GM21390 (cell line): Measurements from ENCODE around the gene AGBL5.
"Not testable (repeated sequence)": the region's sequence is repeated elsewhere in the genome, so short reads cannot be mapped to it uniquely, and the experiment has no call there.

Source experiments
- ATAC-seq: cut with Tn5 transposase; IDR thresholded peaks from one replicate; pipeline ENCODE4 v1.9.1; 2021; ENCODE audit not compliant: unreplicated experiment

AGBL5 gene

GRCh38 chr2:27074738-27075565 is 23.5 kb downstream of the AGBL5 start:
- no peak for ATAC-seq

- not testable (repeated sequence) for ATAC-seq
Measured at GRCh38 chr2:27075566-27075871, 24.1 kb downstream of the AGBL5 start.

GRCh38 chr2:27076323-27076722 is 24.9 kb downstream of the AGBL5 start:
- ATAC-seq, result no peak

GRCh38 chr2:27077231-27077630 is 25.8 kb downstream of the AGBL5 start:
- ATAC-seq, result no peak

GRCh38 chr2:27078267-27079194 is 27.1 kb downstream of the AGBL5 start, which contains the start of gene EMILIN1:
Gene EMILIN1 (plus strand): TSS chr2:27078615. CDS start chr2:27079066, 451 bp downstream.
- no peak for ATAC-seq

- no peak for ATAC-seq
Measured at GRCh38 chr2:27079233-27080139, 28.0 kb downstream of the AGBL5 start.

GRCh38 chr2:27080140-27080469 is 28.6 kb downstream of the AGBL5 start:
- no peak for ATAC-seq

- no peak for ATAC-seq
Measured at GRCh38 chr2:27080603-27080936, 29.1 kb downstream of the AGBL5 start.

- no peak for ATAC-seq
Measured at GRCh38 chr2:27081984-27082772, 30.7 kb downstream of the AGBL5 start.

- no peak for ATAC-seq
Measured at GRCh38 chr2:27082773-27083409, 31.4 kb downstream of the AGBL5 start.

GRCh38 chr2:27083410-27084296 is 32.2 kb downstream of the AGBL5 start:
- no peak for ATAC-seq

GRCh38 chr2:27084297-27085061 is 33.0 kb downstream of the AGBL5 start:
- ATAC-seq, result no peak

GRCh38 chr2:27085062-27085672 is 33.7 kb downstream of the AGBL5 start:
- ATAC-seq, result no peak

- peak; percentile 3 for ATAC-seq
Measured at GRCh38 chr2:27085673-27086089, 34.2 kb downstream of the AGBL5 start.

- peak; percentile 72 for ATAC-seq
Measured at GRCh38 chr2:27086090-27086723, 34.7 kb downstream of the AGBL5 start.

GRCh38 chr2:27086724-27087593 is 35.5 kb downstream of the AGBL5 start, which contains the start of gene KHK:
Gene KHK (plus strand): TSS chr2:27086772. CDS start chr2:27087260, 488 bp downstream.
- peak; percentile 9 for ATAC-seq
